ENCODE measurements around the gene CHN2. TPM values are rescaled to one million over a fixed set of nuclear protein-coding genes. Genes with fewer than 3 reads are reported as not detected.

CHN2 gene
- total RNA-seq, 2 donors from 2014 or later: 0.91 to 1.2 TPM

GRCh38 chr7:29459589-29459988 lies 265.0 kb downstream of the CHN2 start:
- no peaks in the 10 kb centered on the region for H3K9me3 Mint-ChIP-seq
- H3K27me3 Mint-ChIP-seq (ENCODE audit: low read depth): no peaks in the 10 kb centered on the region
- H3K36me3 Mint-ChIP-seq (ENCODE audit: insufficient read depth in 2 of 2): no peaks in the 10 kb centered on the region
- H3K4me1 Mint-ChIP-seq (ENCODE audit: low read depth): no peaks in the 10 kb centered on the region
- DNase-seq (no peak), ATAC-seq (replicated peaks in 1 of 2) (no peak)
- H3K27ac Mint-ChIP-seq: no peak overlapping the region
- no peak overlapping the region for H3K4me3 Mint-ChIP-seq

- no peak overlapping the region for H3K27ac Mint-ChIP-seq
- ATAC-seq (replicated peaks in 1 of 2): no peak
- no peaks in the 10 kb centered on the region for H3K27me3 Mint-ChIP-seq (ENCODE audit: low read depth)
- no peaks in the 10 kb centered on the region for H3K4me1 Mint-ChIP-seq (ENCODE audit: low read depth)
- no peak for DNase-seq
- H3K36me3 Mint-ChIP-seq (ENCODE audit: insufficient read depth in 2 of 2): no peaks in the 10 kb centered on the region
- H3K4me3 Mint-ChIP-seq: no peak overlapping the region
- H3K9me3 Mint-ChIP-seq: no peaks in the 10 kb centered on the region
These were observed 267.4 kb downstream of the CHN2 start for GRCh38 chr7:29461996-29462395.

- Mint-ChIP-seq H3K9me3 (no peaks in the 10 kb centered on the region), H3K36me3 (ENCODE audit: insufficient read depth in 2 of 2) (no peaks in the 10 kb centered on the region), H3K27me3 (ENCODE audit: low read depth) (peaks cover 9% of the 10 kb centered on the region), H3K4me3 (no peak overlapping the region), H3K4me1 (ENCODE audit: low read depth) (no peaks in the 10 kb centered on the region), H3K27ac (no peak overlapping the region)
- ATAC-seq (replicated peaks in 1 of 2): no peak
- DNase-seq: no peak
These were observed 269.1 kb downstream of the CHN2 start for GRCh38 chr7:29463504-29464158.

GRCh38 chr7:29464753-29465152 lies 270.2 kb downstream of the CHN2 start:
- no peak for DNase-seq
- Mint-ChIP-seq H3K4me3 (no peak overlapping the region), H3K27ac (no peak overlapping the region), H3K27me3 (ENCODE audit: low read depth) (peaks cover 9% of the 10 kb centered on the region), H3K36me3 (ENCODE audit: insufficient read depth in 2 of 2) (no peaks in the 10 kb centered on the region), H3K4me1 (ENCODE audit: low read depth) (no peaks in the 10 kb centered on the region), H3K9me3 (no peaks in the 10 kb centered on the region)
- ATAC-seq (replicated peaks in 1 of 2): no peak

GRCh38 chr7:29467193-29467926 lies 272.8 kb downstream of the CHN2 start:
- Mint-ChIP-seq H3K36me3 (ENCODE audit: insufficient read depth in 2 of 2) (no peaks in the 10 kb centered on the region), H3K4me3 (no peak overlapping the region), H3K9me3 (no peaks in the 10 kb centered on the region), H3K27ac (no peak overlapping the region), H3K4me1 (ENCODE audit: low read depth) (no peaks in the 10 kb centered on the region), H3K27me3 (ENCODE audit: low read depth) (peaks cover 9% of the 10 kb centered on the region)
- ATAC-seq (replicated peaks in 1 of 2) (no peak), DNase-seq (no peak)

GRCh38 chr7:29468196-29468595 lies 273.6 kb downstream of the CHN2 start:
- H3K27me3 Mint-ChIP-seq (ENCODE audit: low read depth): peaks cover 9% of the 10 kb centered on the region
- H3K27ac Mint-ChIP-seq: no peak overlapping the region
- H3K4me1 Mint-ChIP-seq (ENCODE audit: low read depth): no peaks in the 10 kb centered on the region
- H3K36me3 Mint-ChIP-seq (ENCODE audit: insufficient read depth in 2 of 2): no peaks in the 10 kb centered on the region
- no peak overlapping the region for H3K4me3 Mint-ChIP-seq
- ATAC-seq (replicated peaks in 1 of 2) (no peak), DNase-seq (no peak)
- H3K9me3 Mint-ChIP-seq: no peaks in the 10 kb centered on the region

- Mint-ChIP-seq H3K27me3 (ENCODE audit: low read depth) (peaks cover 9% of the 10 kb centered on the region), H3K36me3 (ENCODE audit: insufficient read depth in 2 of 2) (no peaks in the 10 kb centered on the region), H3K27ac (no peak overlapping the region), H3K4me3 (no peak overlapping the region), H3K9me3 (no peaks in the 10 kb centered on the region), H3K4me1 (ENCODE audit: low read depth) (no peaks in the 10 kb centered on the region)
- ATAC-seq (replicated peaks in 1 of 2): no peak
- DNase-seq: no peak
These were observed 274.7 kb downstream of the CHN2 start for GRCh38 chr7:29469281-29469680.

GRCh38 chr7:29469976-29470557 lies 275.5 kb downstream of the CHN2 start:
- H3K4me1 Mint-ChIP-seq (ENCODE audit: low read depth): no peaks in the 10 kb centered on the region
- ATAC-seq (replicated peaks in 1 of 2): no peak
- no peak overlapping the region for H3K4me3 Mint-ChIP-seq
- no peak overlapping the region for H3K27ac Mint-ChIP-seq
- no peaks in the 10 kb centered on the region for H3K9me3 Mint-ChIP-seq
- H3K27me3 Mint-ChIP-seq (ENCODE audit: low read depth): peaks cover 9% of the 10 kb centered on the region
- H3K36me3 Mint-ChIP-seq (ENCODE audit: insufficient read depth in 2 of 2): no peaks in the 10 kb centered on the region
- no peak for DNase-seq

- no peaks in the 10 kb centered on the region for H3K9me3 Mint-ChIP-seq
- ATAC-seq (replicated peaks in 1 of 2) (no peak), DNase-seq (no peak)
These were observed 277.0 kb downstream of the CHN2 start for GRCh38 chr7:29471444-29472138.

GRCh38 chr7:29476916-29477315 lies 282.3 kb downstream of the CHN2 start:
- Mint-ChIP-seq H3K4me3 (no peak overlapping the region), H3K36me3 (ENCODE audit: insufficient read depth in 2 of 2) (no peaks in the 10 kb centered on the region), H3K4me1 (ENCODE audit: low read depth) (no peaks in the 10 kb centered on the region), H3K27ac (no peak overlapping the region), H3K27me3 (ENCODE audit: low read depth) (no peaks in the 10 kb centered on the region), H3K9me3 (no peaks in the 10 kb centered on the region)
- no peak for ATAC-seq (replicated peaks in 1 of 2)
- no peak for DNase-seq

More at GRCh38 chr7:29471444-29472138, 277.0 kb downstream of the CHN2 start:
- no peaks in the 10 kb centered on the region for H3K36me3 Mint-ChIP-seq (ENCODE audit: insufficient read depth in 2 of 2)
- H3K4me1 Mint-ChIP-seq (ENCODE audit: low read depth): no peaks in the 10 kb centered on the region
- no peak overlapping the region for H3K4me3 Mint-ChIP-seq
- no peak overlapping the region for H3K27ac Mint-ChIP-seq
- H3K27me3 Mint-ChIP-seq (ENCODE audit: low read depth): peaks cover 9% of the 10 kb centered on the region

GRCh38 chr7:29478226-29478625 lies 283.7 kb downstream of the CHN2 start:
- Mint-ChIP-seq H3K36me3 (ENCODE audit: insufficient read depth in 2 of 2) (no peaks in the 10 kb centered on the region), H3K27me3 (ENCODE audit: low read depth) (no peaks in the 10 kb centered on the region), H3K27ac (no peak overlapping the region), H3K4me1 (ENCODE audit: low read depth) (no peaks in the 10 kb centered on the region), H3K4me3 (no peak overlapping the region), H3K9me3 (no peaks in the 10 kb centered on the region)
- DNase-seq: no peak
- ATAC-seq (replicated peaks in 1 of 2): no peak

GRCh38 chr7:29478687-29479240 lies 284.2 kb downstream of the CHN2 start:
- Mint-ChIP-seq H3K27ac (no peak overlapping the region), H3K4me1 (ENCODE audit: low read depth) (no peaks in the 10 kb centered on the region)

More at GRCh38 chr7:29478687-29479240, 284.2 kb downstream of the CHN2 start:
- H3K9me3 Mint-ChIP-seq: no peaks in the 10 kb centered on the region
- no peak for DNase-seq
- no peak for ATAC-seq (replicated peaks in 1 of 2)
- H3K4me3 Mint-ChIP-seq: no peak overlapping the region
- H3K36me3 Mint-ChIP-seq (ENCODE audit: insufficient read depth in 2 of 2): no peaks in the 10 kb centered on the region
- H3K27me3 Mint-ChIP-seq (ENCODE audit: low read depth): no peaks in the 10 kb centered on the region
